Panc1 (cell line): ENCODE results near the gene FUOM. TPM values are rescaled to one million over a fixed set of nuclear protein-coding genes. Genes with fewer than 3 reads are reported as not detected.

Experiments
- ATAC-seq: fragments of 200-7000 bp; cut with Tn5 transposase; 2 replicates; pipeline ENCODE4 v1.9.1; 2020; ENCODE audit warnings: mild to moderate bottlenecking, moderate library complexity
- BruUV-seq: library from RNA; stranded (reverse); fragments of 400-500 nt; replicated peaks from 2 replicates; lab custom pipeline; 2021; lab: Mats Ljungman, UMichigan
- CTCF ChIA-PET: fragments of 300-600 bp; sonication (Branson Sonifier 250); formaldehyde crosslinking; loops from one replicate; lab custom pipeline; 2022; ENCODE audit warnings: antibody characterized with exemption; lab: Charles Lee
- POLR2A ChIA-PET: fragments of 300-600 bp; sonication (Branson Sonifier 250); formaldehyde crosslinking; loops from one replicate; lab custom pipeline; 2022; ENCODE audit warnings: antibody characterized with exemption; lab: Charles Lee
- DNase-seq: peaks from one replicate; pipeline ENCODE4 v3.0.0-alpha.2; 2010; ENCODE audit warnings: low read depth, low spot score
- H3K27ac ChIP-seq: 2 replicates; pipeline ENCODE4 v1.5.1; 2011; ENCODE audit warnings: mild to moderate bottlenecking, low read length, inconsistent platforms
- H3K27me3 ChIP-seq: fragments of 200-500 bp; sonication (Bioruptor generic); 2 replicates; pipeline ENCODE4 v1.6.0; 2014; ENCODE audit warnings: low read length, inconsistent platforms; ENCODE audit not compliant: control insufficient read depth, insufficient read depth
- H3K36me3 ChIP-seq: fragments of 200-500 bp; sonication (Bioruptor generic); 2 replicates; pipeline ENCODE4 v1.5.1; 2014; ENCODE audit warnings: inconsistent platforms, mild to moderate bottlenecking, low read length, moderate library complexity; ENCODE audit not compliant: control insufficient read depth, insufficient read depth
- H3K4me1 ChIP-seq: 2 replicates; pipeline ENCODE4 v1.5.1; 2011; ENCODE audit warnings: inconsistent platforms, mild to moderate bottlenecking, low read length, moderate library complexity; ENCODE audit not compliant: control insufficient read depth, insufficient read depth
- H3K4me3 ChIP-seq, 2 experiments: 2 replicates each; pipeline ENCODE4 v1.5.1; 2011 to 2012; ENCODE audit warnings: low read depth in 2 of 2, low read length in 2 of 2, mild to moderate bottlenecking in 2 of 2, inconsistent platforms in 1 of 2, moderate library complexity in 1 of 2
- H3K9me3 ChIP-seq: fragments of 200-500 bp; sonication (Bioruptor generic); 2 replicates; pipeline ENCODE4 v1.5.1; 2014; ENCODE audit warnings: low read depth, mild to moderate bottlenecking, inconsistent platforms, low read length, moderate library complexity; ENCODE audit not compliant: control insufficient read depth, insufficient read depth
- POLR2AphosphoS5 ChIP-seq: IDR thresholded peaks from 2 replicates; pipeline ENCODE4 v1.6.1; 2012; ENCODE audit warnings: mild to moderate bottlenecking, low read depth, low read length, moderate library complexity
- SIN3A ChIP-seq: IDR thresholded peaks from 2 replicates; pipeline ENCODE4 v1.6.1; 2012; ENCODE audit warnings: low read depth, mild to moderate bottlenecking, low read length, moderate library complexity, borderline replicate concordance; ENCODE audit not compliant: insufficient read depth
- TCF7L2 ChIP-seq: IDR thresholded peaks from 2 replicates; pipeline ENCODE4 v1.6.1; 2011; ENCODE audit warnings: mild to moderate bottlenecking, low read depth, low read length, inconsistent platforms
- in situ Hi-C: cut with HindIII; loops from 2 replicates; pipeline ENCODE4 v1.10.0; 2016; ENCODE audit warnings: low sequenced_read_pairs, low pct_unique_long_range_greater_than_20kb
- intact Hi-C: fragments of 100-400 bp; cut with micrococcal nuclease; formaldehyde crosslinking; loops from one replicate; pipeline ENCODE4 v1.10.0; 2022; ENCODE audit not compliant: unreplicated experiment
- total RNA-seq: library from RNA; stranded (reverse); gene quantifications from one replicate; pipeline ENCODE4 v1.2.1, GENCODE V29; 2021; ENCODE audit not compliant: unreplicated experiment
- TF ChIP-seq, protein P1 (sequence below): fragments of 450-650 bp; IDR thresholded peaks from 2 replicates; pipeline ENCODE4 v1.5.1; 2017; ENCODE audit warnings: mild to moderate bottlenecking
- TF ChIP-seq, protein P2 (sequence below), 2 experiments: IDR thresholded peaks; 2 replicates each; pipeline ENCODE4 v1.6.1; 2011 to 2012; ENCODE audit warnings: low read depth in 2 of 2, control low read depth in 1 of 2, low read length in 1 of 2, mild to moderate bottlenecking in 1 of 2, moderate library complexity in 1 of 2; ENCODE audit not compliant: insufficient read depth in 1 of 2

Gene FUOM
- total RNA-seq, 1 experiment from 2014 or later, result 39.6 TPM

DNA sequence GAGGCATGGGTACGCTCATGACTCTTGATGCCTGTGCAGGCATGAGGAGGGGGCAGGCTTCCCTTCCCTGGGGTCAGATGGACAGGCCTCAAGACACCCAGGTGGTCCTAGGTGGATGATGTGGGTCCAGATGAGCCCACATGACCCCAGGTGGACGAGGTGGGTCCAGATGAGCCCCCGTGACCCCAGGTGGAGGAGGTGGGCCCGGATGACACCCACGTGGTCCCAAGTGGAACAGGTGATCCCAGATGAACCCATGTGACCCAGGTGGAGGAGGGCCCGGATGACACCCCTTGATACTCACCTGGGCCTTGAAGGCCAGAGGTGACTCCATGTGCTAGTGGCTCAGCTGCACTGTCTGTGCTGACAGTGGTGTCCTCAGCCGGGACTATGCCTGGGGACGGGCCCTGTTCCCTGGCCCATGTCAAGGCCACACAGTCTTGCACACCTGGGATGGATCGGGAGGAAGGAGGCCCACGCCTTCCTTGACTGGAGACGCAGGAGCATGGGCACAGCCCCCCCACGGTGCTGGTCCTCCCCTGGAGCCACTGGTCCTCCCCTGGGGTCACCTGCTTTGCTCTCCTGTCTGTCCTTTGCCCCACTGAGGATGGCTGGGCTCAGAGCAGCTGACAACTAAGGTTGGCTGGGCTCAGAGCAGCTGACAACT, 7.4 kb downstream of the FUOM start:
- Histone ChIP-seq H3K4me1 (peaks cover 11% of the 10 kb centered on the region; the same call in 1 of the 2 replicates), H3K36me3 (no peaks in the 10 kb centered on the region), H3K4me3 (no peak overlapping the region), H3K9me3 (no peaks in the 10 kb centered on the region), H3K27me3 (no peaks in the 10 kb centered on the region), H3K27ac (no peak overlapping the region)
- in situ Hi-C loops, result no loop called here
- no peak for DNase-seq
- intact Hi-C loops, result no loop called here
- BruUV-seq, result no TSS peak
- TF ChIP-seq, protein P1, sequence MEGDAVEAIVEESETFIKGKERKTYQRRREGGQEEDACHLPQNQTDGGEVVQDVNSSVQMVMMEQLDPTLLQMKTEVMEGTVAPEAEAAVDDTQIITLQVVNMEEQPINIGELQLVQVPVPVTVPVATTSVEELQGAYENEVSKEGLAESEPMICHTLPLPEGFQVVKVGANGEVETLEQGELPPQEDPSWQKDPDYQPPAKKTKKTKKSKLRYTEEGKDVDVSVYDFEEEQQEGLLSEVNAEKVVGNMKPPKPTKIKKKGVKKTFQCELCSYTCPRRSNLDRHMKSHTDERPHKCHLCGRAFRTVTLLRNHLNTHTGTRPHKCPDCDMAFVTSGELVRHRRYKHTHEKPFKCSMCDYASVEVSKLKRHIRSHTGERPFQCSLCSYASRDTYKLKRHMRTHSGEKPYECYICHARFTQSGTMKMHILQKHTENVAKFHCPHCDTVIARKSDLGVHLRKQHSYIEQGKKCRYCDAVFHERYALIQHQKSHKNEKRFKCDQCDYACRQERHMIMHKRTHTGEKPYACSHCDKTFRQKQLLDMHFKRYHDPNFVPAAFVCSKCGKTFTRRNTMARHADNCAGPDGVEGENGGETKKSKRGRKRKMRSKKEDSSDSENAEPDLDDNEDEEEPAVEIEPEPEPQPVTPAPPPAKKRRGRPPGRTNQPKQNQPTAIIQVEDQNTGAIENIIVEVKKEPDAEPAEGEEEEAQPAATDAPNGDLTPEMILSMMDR, result no peak
- ChIA-PET POLR2A (no interaction called here), CTCF (no interaction called here)
- ATAC-seq, result no peak

DNA sequence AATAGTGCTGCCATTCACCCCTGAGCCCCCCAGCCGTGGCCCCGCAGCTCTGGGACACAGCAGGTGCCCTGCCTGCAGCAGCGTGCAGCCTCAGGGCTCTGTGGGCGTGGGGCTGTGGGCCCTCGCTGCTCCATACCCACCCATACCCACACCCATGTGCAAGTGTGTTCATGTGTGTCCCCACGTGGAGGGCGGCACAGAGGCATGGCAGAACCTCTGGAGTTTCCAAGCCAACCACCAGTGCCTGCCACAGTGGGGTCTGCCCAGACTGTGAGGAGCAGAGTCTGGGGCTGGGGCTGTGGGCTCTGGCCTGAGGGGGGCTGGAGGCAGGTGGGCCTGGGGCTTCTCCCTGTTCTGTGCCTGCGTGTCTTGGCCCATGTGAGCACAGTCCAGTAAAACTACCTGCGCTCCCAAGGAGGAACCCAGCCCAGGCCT, 8.2 kb downstream of the FUOM start:
- TF ChIP-seq POLR2AphosphoS5, result no peak
- TF ChIP-seq, protein P1, result no peak
- no peak for TF ChIP-seq TCF7L2
- TF ChIP-seq SIN3A, result no peak
- TF ChIP-seq, protein P2, sequence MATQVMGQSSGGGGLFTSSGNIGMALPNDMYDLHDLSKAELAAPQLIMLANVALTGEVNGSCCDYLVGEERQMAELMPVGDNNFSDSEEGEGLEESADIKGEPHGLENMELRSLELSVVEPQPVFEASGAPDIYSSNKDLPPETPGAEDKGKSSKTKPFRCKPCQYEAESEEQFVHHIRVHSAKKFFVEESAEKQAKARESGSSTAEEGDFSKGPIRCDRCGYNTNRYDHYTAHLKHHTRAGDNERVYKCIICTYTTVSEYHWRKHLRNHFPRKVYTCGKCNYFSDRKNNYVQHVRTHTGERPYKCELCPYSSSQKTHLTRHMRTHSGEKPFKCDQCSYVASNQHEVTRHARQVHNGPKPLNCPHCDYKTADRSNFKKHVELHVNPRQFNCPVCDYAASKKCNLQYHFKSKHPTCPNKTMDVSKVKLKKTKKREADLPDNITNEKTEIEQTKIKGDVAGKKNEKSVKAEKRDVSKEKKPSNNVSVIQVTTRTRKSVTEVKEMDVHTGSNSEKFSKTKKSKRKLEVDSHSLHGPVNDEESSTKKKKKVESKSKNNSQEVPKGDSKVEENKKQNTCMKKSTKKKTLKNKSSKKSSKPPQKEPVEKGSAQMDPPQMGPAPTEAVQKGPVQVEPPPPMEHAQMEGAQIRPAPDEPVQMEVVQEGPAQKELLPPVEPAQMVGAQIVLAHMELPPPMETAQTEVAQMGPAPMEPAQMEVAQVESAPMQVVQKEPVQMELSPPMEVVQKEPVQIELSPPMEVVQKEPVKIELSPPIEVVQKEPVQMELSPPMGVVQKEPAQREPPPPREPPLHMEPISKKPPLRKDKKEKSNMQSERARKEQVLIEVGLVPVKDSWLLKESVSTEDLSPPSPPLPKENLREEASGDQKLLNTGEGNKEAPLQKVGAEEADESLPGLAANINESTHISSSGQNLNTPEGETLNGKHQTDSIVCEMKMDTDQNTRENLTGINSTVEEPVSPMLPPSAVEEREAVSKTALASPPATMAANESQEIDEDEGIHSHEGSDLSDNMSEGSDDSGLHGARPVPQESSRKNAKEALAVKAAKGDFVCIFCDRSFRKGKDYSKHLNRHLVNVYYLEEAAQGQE (IDR thresholded peaks at IDR 0.05; ENCODE audit: insufficient read depth in 1 of 2, low read depth in 2 of 2, low read length in 1 of 2), result no peak
- intact Hi-C loops, result no loop called here
- in situ Hi-C loops, result no loop called here
- CTCF ChIA-PET, result no interaction called here
- Histone ChIP-seq H3K36me3 (no peaks in the 10 kb centered on the region), H3K4me1 (peaks cover 11% of the 10 kb centered on the region; the same call in 1 of the 2 replicates), H3K4me3 (no peak overlapping the region), H3K27ac (no peak overlapping the region), H3K27me3 (no peaks in the 10 kb centered on the region), H3K9me3 (no peaks in the 10 kb centered on the region)
- ATAC-seq, result no peak
- BruUV-seq, result no TSS peak
- no peak for DNase-seq
- POLR2A ChIA-PET, result no interaction called here
